Adrenal gland (tissue), 12 donors: ENCODE data around the gene KRT72. TPM values are rescaled to one million over a fixed set of nuclear protein-coding genes. Genes with fewer than 3 reads are reported as not detected.

Source experiments
- DNase-seq, 7 donors: peaks; one replicate each; pipeline ENCODE4 v3.0.0-alpha.2; 2019 to 2020
- H3K27ac ChIP-seq, 5 donors: fragments of 200-600 bp; sonication (generic) in 4 of 5; 1 replicate in 3 of 5; 2 replicates in 2 of 5; pipeline versions ENCODE4 v1.5.1 to v1.8.0; 2016 to 2020; ENCODE audit warnings: mild to moderate bottlenecking in 1 of 5
- H3K27me3 ChIP-seq: fragments of 200-600 bp; 2 replicates; pipeline ENCODE4 v1.8.0; 2021
- H3K36me3 ChIP-seq, 2 donors: fragments of 200-600 bp; replicated peaks in 1 of 2; 1 replicate in 1 of 2; 2 replicates in 1 of 2; pipeline versions ENCODE4 v1.5.1 to v1.8.0; 2018 to 2022
- H3K4me1 ChIP-seq, 2 donors: fragments of 200-600 bp; replicated peaks in 1 of 2; 1 replicate in 1 of 2; 2 replicates in 1 of 2; pipeline versions ENCODE4 v1.5.1 to v1.8.0; 2018 to 2021
- H3K4me3 ChIP-seq, 4 donors: fragments of 200-600 bp; sonication (generic) in 3 of 4; one replicate each; pipeline ENCODE4 v1.5.1; 2016 to 2018
- H3K9me3 ChIP-seq, 3 donors: fragments of 200-600 bp; sonication (generic) in 1 of 3; replicated peaks in 1 of 3; 1 replicate in 2 of 3; 2 replicates in 1 of 3; pipeline versions ENCODE4 v1.5.1 to v1.8.0; 2016 to 2021
- CTCF ChIP-seq, 6 experiments: fragments of 450-650 bp in 4 of 6; fragments of 200-600 bp in 2 of 6; sonication (generic) in 1 of 6; IDR thresholded peaks; 1 replicate in 5 of 6; 2 replicates in 1 of 6; pipeline versions ENCODE4 v1.5.1 to v1.8.0; 2016 to 2021; ENCODE audit warnings: antibody characterized with exemption in 6 of 6, mild to moderate bottlenecking in 2 of 6, moderate library complexity in 1 of 6
- POLR2A ChIP-seq, 2 donors: fragments of 450-650 bp; IDR thresholded peaks; one replicate each; pipeline ENCODE4 v1.6.1; 2017; ENCODE audit warnings: antibody characterized with exemption in 2 of 2, mild to moderate bottlenecking in 2 of 2, moderate library complexity in 1 of 2
- WGBS, 4 donors: extraction: QIAGEN DNeasy Blood & Tissue Kit in 2 of 4; methylation state at CpG; one replicate each; pipeline versions ENCODE4 v1.1.5 to v1.1.7; 2013 to 2017; 5-methylcytosine and 5-hydroxymethylcytosine counted together
- intact Hi-C, 2 donors: fragments of 100-400 bp; cut with DNase I; formaldehyde crosslinking; loops; one replicate each; pipeline versions ENCODE4 v1.14.1 to v1.15.0; 2022 to 2023
- polyA plus RNA-seq, 3 donors: library from polyadenylated mRNA; stranded (reverse); fragments of 200-250 nt in 2 of 3; fragments of 350-450 nt in 1 of 3; fragmentation: Illumina TruSeq in 1 of 3; extraction: RNeasy Lipid Tissue Mini Kit (QIAGEN cat#74804) in 1 of 3; gene quantifications; one replicate each; pipeline ENCODE4 v1.2.3, GENCODE V29; 2013 to 2014
- total RNA-seq, 9 donors: library from RNA; depleted of rRNA in 4 of 9; stranded (reverse); fragments of >200 nt in 4 of 9; fragments of 120-200 nt in 1 of 9; fragmentation: NEBNext Ultra II Directional in 1 of 9; extraction: Animal tissue kit (Norgen Biotek cat#: 25700) in 1 of 9; gene quantifications; one replicate each; pipeline versions ENCODE4 v1.1.0 to v1.2.4, GENCODE V29; 2013 to 2023
- donor health status: healthy with polysubstance abuse.
- donor health status: Bipolar disorder and iron deficiency.
- donor health status: DM: yes; HTN: yes; CAD: no.
- donor health status: DM: no; HTN: no; CAD: no.
- donor health status: DM: no; HTN: no; CAD: no.
- donor health status: DM: yes; HTN: yes; CAD: no.

Gene KRT72
- total and polyA plus RNA-seq, 12 donors = 0.14 to 2.7 TPM; not detected in 10

GRCh38 chr12:52557476-52557875 is 43.8 kb downstream of the KRT72 start:
- Histone ChIP-seq H3K4me3 (no peak overlapping the region), H3K27me3 (no peaks in the 10 kb centered on the region), H3K9me3 (no peaks in the 10 kb centered on the region), H3K27ac (no peak overlapping the region), H3K4me1 (no peaks in the 10 kb centered on the region), H3K36me3 (no peaks in the 10 kb centered on the region)
- TF ChIP-seq POLR2A (IDR thresholded peaks at IDR 0.05) (no peak), CTCF (IDR thresholded peaks at IDR 0.05) (no peak)
- intact Hi-C loops = no loop called here
- 50 to 73% (median 61%) methylated on average over 2 of the region's 2 CpGs for WGBS, 4 donors
- DNase-seq = no peak

GRCh38 chr12:52555577-52555976 is 45.7 kb downstream of the KRT72 start:
- Histone ChIP-seq H3K27me3 (no peaks in the 10 kb centered on the region), H3K4me1 (no peaks in the 10 kb centered on the region), H3K27ac (no peak overlapping the region), H3K36me3 (no peaks in the 10 kb centered on the region), H3K4me3 (no peak overlapping the region), H3K9me3 (no peaks in the 10 kb centered on the region)
- no peak for DNase-seq
- no peak for TF ChIP-seq POLR2A (IDR thresholded peaks at IDR 0.05)
- no peak for TF ChIP-seq CTCF (IDR thresholded peaks at IDR 0.05)
- intact Hi-C loops = no loop called here
- WGBS, 4 donors = 78 to 89% (median 84%) methylated on average over 6 of the region's 6 CpGs

GRCh38 chr12:52552681-52553195 is 48.5 kb downstream of the KRT72 start, which contains the start of gene KRT71:
Gene KRT71 (minus strand): TSS chr12:52553145. CDS start chr12:52553077, 68 bp downstream.
- H3K27me3 ChIP-seq = no peaks in the 10 kb centered on the region
- H3K4me3 ChIP-seq = no peak within 1 kb of the TSS
- H3K9me3 ChIP-seq = no peaks in the 10 kb centered on the region
- no peak within 1 kb of the TSS for H3K27ac ChIP-seq
- TF ChIP-seq CTCF (IDR thresholded peaks at IDR 0.05) (no peak), POLR2A (IDR thresholded peaks at IDR 0.05) (no peak)
- intact Hi-C loops = no loop called here
- no peaks in the 10 kb centered on the region for H3K36me3 ChIP-seq
- DNase-seq = no peak
- 81 to 94% (median 90%) methylated on average over 10 to 14 of the region's 14 CpGs for WGBS, 4 donors
- no peaks in the 10 kb centered on the region for H3K4me1 ChIP-seq

- Histone ChIP-seq H3K4me3 (no peak overlapping the region), H3K4me1 (no peaks in the 10 kb centered on the region), H3K36me3 (no peaks in the 10 kb centered on the region), H3K9me3 (no peaks in the 10 kb centered on the region), H3K27me3 (no peaks in the 10 kb centered on the region), H3K27ac (no peak overlapping the region)
- WGBS, 4 donors = 85 to 100% (median 91%) methylated on average over 3 to 5 of the region's 5 CpGs
- intact Hi-C loops = no loop called here
- DNase-seq = no peak
- no peak for TF ChIP-seq CTCF (IDR thresholded peaks at IDR 0.05)
- no peak for TF ChIP-seq POLR2A (IDR thresholded peaks at IDR 0.05)
These were observed 49.2 kb downstream of the KRT72 start for GRCh38 chr12:52552055-52552454.
